ENCODE data around the gene ITPK1.

The ITPK1 gene

GRCh38 chr14:93040443-93040842 is 75.3 kb downstream of the ITPK1 start:
- no peak for DNase-seq

GRCh38 chr14:93039649-93040315 is 75.9 kb downstream of the ITPK1 start:
- no peak for DNase-seq

GRCh38 chr14:93037351-93037750 is 78.4 kb downstream of the ITPK1 start:
- DNase-seq, result no peak

- DNase-seq, result no peak
Measured at GRCh38 chr14:93036652-93037345, 78.9 kb downstream of the ITPK1 start.

- DNase-seq, result no peak
Measured at GRCh38 chr14:93035917-93036651, 79.6 kb downstream of the ITPK1 start.

- DNase-seq, result no peak
Measured at GRCh38 chr14:93035585-93035916, 80.2 kb downstream of the ITPK1 start.

GRCh38 chr14:93034671-93034994 is 81.1 kb downstream of the ITPK1 start:
- no peak for DNase-seq

GRCh38 chr14:93033983-93034670 is 81.6 kb downstream of the ITPK1 start:
- no peak for DNase-seq

- DNase-seq, result no peak
Measured at GRCh38 chr14:93033084-93033982, 82.4 kb downstream of the ITPK1 start.

GRCh38 chr14:93032421-93032936 is 83.2 kb downstream of the ITPK1 start:
- DNase-seq, result no peak

GRCh38 chr14:93031505-93032315 is 84.0 kb downstream of the ITPK1 start:
- no peak for DNase-seq

- no peak for DNase-seq
Measured at GRCh38 chr14:93030761-93031160, 85.0 kb downstream of the ITPK1 start.

GRCh38 chr14:93029911-93030508 is 85.7 kb downstream of the ITPK1 start:
- no peak for DNase-seq

GRCh38 chr14:93029417-93029816 is 86.3 kb downstream of the ITPK1 start:
- DNase-seq, result no peak

GRCh38 chr14:93028724-93029076 is 87.0 kb downstream of the ITPK1 start:
- no peak for DNase-seq

GRCh38 chr14:93027810-93028723 is 87.7 kb downstream of the ITPK1 start:
- DNase-seq, result no peak

GRCh38 chr14:93026339-93026738 is 89.4 kb downstream of the ITPK1 start:
- no peak for DNase-seq

- no peak for DNase-seq
Measured at GRCh38 chr14:93025055-93025454, 90.7 kb downstream of the ITPK1 start.

GRCh38 chr14:93024493-93024892 is 91.2 kb downstream of the ITPK1 start:
- DNase-seq, result no peak

Data from NCI-H2171 (cell line).